AG10803 (cell line): Measurements from ENCODE around the gene PLEKHB2.

Source experiments
- DNase-seq: peaks from one replicate; pipeline ENCODE4 v3.0.0; 2010; ENCODE audit warnings: low read depth
- H3K4me3 ChIP-seq: 2 replicates; pipeline ENCODE4 v1.5.1; 2011; ENCODE audit warnings: mild to moderate bottlenecking, low read length, control low read depth
- TF ChIP-seq, protein P1 (sequence below): conservative IDR thresholded peaks from 2 replicates; pipeline ENCODE4 v1.5.1; 2011; ENCODE audit warnings: mild to moderate bottlenecking, low read length, control low read depth, inconsistent platforms

Gene PLEKHB2

DNA sequence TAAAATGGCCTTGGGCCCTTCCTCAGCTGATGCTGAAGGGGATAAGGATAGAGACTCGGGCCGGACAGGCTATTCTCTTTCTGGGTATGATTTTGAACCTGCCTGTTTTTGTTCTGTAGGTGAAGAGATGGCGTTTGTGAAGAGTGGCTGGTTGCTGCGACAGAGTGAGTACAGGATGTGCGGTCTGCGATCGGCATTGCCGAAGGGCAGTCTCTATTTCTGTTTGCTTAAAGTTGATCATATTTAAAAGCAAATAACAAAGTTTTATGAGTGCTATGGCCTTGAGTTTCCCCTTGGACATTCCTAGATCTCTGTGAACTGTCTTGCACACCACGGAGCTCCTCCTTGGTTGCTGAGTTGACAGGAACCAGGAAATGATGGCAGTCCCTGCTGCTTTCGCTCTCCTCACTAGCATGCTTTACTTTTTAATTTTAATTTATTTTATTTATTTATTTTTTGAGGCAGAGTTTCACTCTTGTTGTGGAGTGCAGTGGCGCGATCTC lies 15.7 kb downstream of the PLEKHB2 start:
- DNase-seq, result no peak
- TF ChIP-seq, protein P1, sequence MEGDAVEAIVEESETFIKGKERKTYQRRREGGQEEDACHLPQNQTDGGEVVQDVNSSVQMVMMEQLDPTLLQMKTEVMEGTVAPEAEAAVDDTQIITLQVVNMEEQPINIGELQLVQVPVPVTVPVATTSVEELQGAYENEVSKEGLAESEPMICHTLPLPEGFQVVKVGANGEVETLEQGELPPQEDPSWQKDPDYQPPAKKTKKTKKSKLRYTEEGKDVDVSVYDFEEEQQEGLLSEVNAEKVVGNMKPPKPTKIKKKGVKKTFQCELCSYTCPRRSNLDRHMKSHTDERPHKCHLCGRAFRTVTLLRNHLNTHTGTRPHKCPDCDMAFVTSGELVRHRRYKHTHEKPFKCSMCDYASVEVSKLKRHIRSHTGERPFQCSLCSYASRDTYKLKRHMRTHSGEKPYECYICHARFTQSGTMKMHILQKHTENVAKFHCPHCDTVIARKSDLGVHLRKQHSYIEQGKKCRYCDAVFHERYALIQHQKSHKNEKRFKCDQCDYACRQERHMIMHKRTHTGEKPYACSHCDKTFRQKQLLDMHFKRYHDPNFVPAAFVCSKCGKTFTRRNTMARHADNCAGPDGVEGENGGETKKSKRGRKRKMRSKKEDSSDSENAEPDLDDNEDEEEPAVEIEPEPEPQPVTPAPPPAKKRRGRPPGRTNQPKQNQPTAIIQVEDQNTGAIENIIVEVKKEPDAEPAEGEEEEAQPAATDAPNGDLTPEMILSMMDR, result no peak

GRCh38 chr2:131121464-131121863 lies 16.3 kb downstream of the PLEKHB2 start:
- TF ChIP-seq, protein P1, result no peak

More for the DNA sequence above, 15.7 kb downstream of the PLEKHB2 start:
- H3K4me3 ChIP-seq, result no peak overlapping the region

DNA sequence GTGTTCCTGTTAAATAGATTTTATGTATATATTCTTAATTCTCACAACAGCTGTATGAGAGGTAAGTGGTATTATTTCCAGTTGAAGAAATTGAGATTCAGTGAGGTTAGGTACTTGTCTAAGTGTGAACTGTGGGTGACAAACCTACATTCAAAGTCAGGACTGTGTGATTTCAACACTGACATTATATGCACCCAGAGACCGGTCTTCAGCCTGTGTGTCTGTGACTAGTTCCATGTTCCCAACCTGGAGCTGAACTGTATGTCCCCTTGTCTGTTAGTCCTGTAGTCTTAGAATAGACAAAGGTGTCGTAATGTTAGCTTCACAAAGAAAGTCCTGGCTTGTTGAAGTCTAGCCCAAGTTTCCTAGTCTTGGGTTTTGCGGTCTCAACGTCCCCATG lies 17.4 kb downstream of the PLEKHB2 start:
- no peak overlapping the region for H3K4me3 ChIP-seq
- TF ChIP-seq, protein P1, result no peak
- no peak for DNase-seq

More at GRCh38 chr2:131121464-131121863, 16.3 kb downstream of the PLEKHB2 start:
- DNase-seq, result peak; percentile 5
- H3K4me3 ChIP-seq, result no peak overlapping the region

DNA sequence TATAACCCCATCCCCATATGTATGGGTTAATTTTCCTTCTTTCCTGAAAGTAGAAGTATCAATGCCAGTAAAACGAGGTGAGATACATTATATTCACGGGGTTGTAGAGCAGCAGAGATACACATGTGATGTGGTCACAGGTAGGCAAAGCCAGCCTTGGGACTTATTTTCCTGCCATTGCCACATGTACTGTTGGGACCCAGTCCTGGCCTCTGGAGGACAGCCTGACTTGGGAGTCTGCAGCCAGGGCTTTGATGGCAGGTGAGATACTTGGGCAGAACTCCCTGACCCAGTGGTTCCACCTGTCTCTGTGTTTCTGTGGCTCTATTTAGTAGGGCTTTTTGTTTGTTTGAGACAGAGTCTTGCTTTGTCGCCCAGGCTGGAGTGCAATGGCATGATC lies 18.1 kb downstream of the PLEKHB2 start:
- TF ChIP-seq, protein P1, result no peak
- H3K4me3 ChIP-seq, result no peak overlapping the region
- no peak for DNase-seq

DNA sequence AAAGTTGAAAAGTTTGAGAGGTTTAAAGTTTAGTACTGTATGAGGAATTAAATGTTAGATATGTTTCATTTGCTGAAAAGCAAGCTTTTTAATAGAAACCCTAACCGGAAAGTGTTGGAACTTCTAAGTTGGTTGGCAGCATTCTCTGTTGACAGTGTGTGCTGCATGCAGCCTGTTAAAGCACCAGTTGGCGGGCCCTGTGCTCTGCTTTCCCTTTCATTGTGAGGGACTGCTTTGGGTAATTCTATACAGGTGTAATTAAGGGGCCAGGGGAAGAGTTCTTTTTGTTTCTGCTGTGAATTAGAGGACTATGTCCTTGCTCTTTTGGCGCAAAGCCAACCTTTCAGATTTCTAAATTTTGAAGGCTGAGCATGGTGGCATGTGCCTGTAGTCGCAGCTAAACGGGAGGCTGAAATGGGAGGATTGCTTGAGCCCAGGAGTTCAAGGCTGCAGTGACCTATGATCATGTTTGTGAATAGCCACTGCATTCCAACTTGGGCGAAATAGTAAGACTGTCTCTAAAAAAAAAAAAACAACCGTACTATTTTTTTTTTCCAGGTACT lies 20.1 kb downstream of the PLEKHB2 start:
- H3K4me3 ChIP-seq, result no peak overlapping the region
- TF ChIP-seq, protein P1, result no peak
- no peak for DNase-seq

- TF ChIP-seq, protein P1, result no peak
- no peak overlapping the region for H3K4me3 ChIP-seq
- no peak for DNase-seq
Measured at GRCh38 chr2:131126436-131126835, 21.3 kb downstream of the PLEKHB2 start.

DNA sequence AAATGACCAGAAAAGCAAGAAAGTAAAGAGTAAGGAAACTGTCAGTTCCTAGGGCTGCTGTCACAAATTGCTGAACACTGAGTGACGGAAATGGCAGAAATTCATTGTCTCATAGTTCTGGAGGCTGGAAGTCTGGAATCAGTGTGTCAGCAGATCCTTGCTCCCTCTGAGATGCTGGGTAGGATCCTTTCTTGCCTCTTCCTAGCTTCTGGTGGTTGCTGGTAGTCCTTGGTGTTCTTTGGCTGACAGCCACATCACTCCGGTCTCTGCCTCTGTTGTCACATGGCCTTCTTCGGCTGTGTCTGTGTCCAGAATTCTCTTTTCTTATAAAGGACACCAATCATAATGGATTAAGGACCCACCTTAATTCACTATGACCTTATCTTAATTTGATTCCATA lies 21.9 kb downstream of the PLEKHB2 start:
- no peak for DNase-seq
- TF ChIP-seq, protein P1, result no peak
- H3K4me3 ChIP-seq, result no peak overlapping the region
